Measurements from ENCODE around the gene UQCRH.

The UQCRH gene

GRCh38 chr1:46284597-46285564, 18.6 kb upstream of the UQCRH start:
- no peaks in the 10 kb centered on the region for H3K27me3 Mint-ChIP-seq (ENCODE audit: low read depth)
- no peaks in the 10 kb centered on the region for H3K9me3 Mint-ChIP-seq
- H3K36me3 Mint-ChIP-seq (ENCODE audit: low read depth): peaks cover 46% of the 10 kb centered on the region
- H3K27ac Mint-ChIP-seq: no peak overlapping the region
- H3K4me1 Mint-ChIP-seq (ENCODE audit: low read depth): peaks cover 20% of the 10 kb centered on the region
- DNase-seq (ENCODE audit: low spot score): no peak
- H3K4me3 Mint-ChIP-seq: no peak overlapping the region

DNA sequence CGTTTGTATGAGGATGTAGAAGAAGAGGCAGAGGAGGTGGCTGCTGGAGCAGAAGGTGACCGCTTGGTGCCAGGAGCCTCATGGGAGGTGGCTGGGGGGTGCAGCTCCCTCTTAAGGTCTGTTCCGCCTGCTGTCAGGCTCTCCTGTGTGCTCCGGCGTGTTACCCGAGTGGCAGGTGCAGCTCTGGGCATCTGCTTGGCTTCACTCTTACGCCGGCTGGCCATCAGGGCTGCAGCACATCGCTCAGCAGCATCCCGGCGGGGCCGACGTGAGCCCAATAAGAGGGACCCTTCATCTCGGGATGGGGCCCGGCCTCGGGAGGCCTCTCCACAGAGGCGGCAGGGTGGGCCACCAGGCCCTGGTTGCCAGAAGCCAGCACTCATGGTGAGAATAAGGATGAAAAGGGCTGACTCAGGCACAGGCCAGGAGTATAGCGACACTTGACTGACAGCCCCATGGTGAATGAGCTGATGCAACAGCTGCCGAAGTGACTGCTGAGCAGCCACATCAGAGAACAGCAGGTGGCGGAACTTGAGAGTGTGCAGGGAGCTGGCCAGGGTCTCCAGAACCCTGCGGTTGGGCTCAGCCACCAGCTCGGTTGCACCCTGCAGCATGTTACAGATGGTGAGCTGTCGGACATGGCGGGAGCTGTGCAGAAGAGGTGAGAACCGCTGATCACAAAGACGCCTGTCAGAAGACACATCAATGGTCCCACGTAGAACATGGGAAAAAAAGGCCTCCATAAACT, 17.6 kb upstream of the UQCRH start:
- DNase-seq (ENCODE audit: low spot score): peak; percentile 14
- Mint-ChIP-seq H3K9me3 (no peaks in the 10 kb centered on the region), H3K27ac (peak overlapping the region; percentile 62), H3K27me3 (ENCODE audit: low read depth) (no peaks in the 10 kb centered on the region), H3K4me3 (no peak overlapping the region), H3K4me1 (ENCODE audit: low read depth) (peaks cover 20% of the 10 kb centered on the region), H3K36me3 (ENCODE audit: low read depth) (peaks cover 46% of the 10 kb centered on the region)

- Mint-ChIP-seq H3K9me3 (no peaks in the 10 kb centered on the region), H3K36me3 (ENCODE audit: low read depth) (peaks cover 32% of the 10 kb centered on the region), H3K27ac (peak overlapping the region; percentile 0), H3K4me1 (ENCODE audit: low read depth) (peaks cover 20% of the 10 kb centered on the region), H3K4me3 (no peak overlapping the region), H3K27me3 (ENCODE audit: low read depth) (no peaks in the 10 kb centered on the region)
- DNase-seq (ENCODE audit: low spot score): no peak
Measured at GRCh38 chr1:46288485-46289133, 14.9 kb upstream of the UQCRH start.

GRCh38 chr1:46289134-46289494, 14.4 kb upstream of the UQCRH start:
- no peaks in the 10 kb centered on the region for H3K9me3 Mint-ChIP-seq
- peaks cover 18% of the 10 kb centered on the region for H3K4me1 Mint-ChIP-seq (ENCODE audit: low read depth)
- H3K27ac Mint-ChIP-seq: peak overlapping the region; percentile 0
- H3K27me3 Mint-ChIP-seq (ENCODE audit: low read depth): no peaks in the 10 kb centered on the region
- no peak for DNase-seq (ENCODE audit: low spot score)
- peaks cover 29% of the 10 kb centered on the region for H3K36me3 Mint-ChIP-seq (ENCODE audit: low read depth)
- no peak overlapping the region for H3K4me3 Mint-ChIP-seq

- peaks cover 24% of the 10 kb centered on the region for H3K36me3 Mint-ChIP-seq (ENCODE audit: low read depth)
- H3K9me3 Mint-ChIP-seq: no peaks in the 10 kb centered on the region
- no peak for DNase-seq (ENCODE audit: low spot score)
- H3K4me1 Mint-ChIP-seq (ENCODE audit: low read depth): peaks cover 18% of the 10 kb centered on the region
- H3K27ac Mint-ChIP-seq: no peak overlapping the region
- H3K27me3 Mint-ChIP-seq (ENCODE audit: low read depth): no peaks in the 10 kb centered on the region
- H3K4me3 Mint-ChIP-seq: no peak overlapping the region
Measured at GRCh38 chr1:46289976-46290375, 13.5 kb upstream of the UQCRH start.

- H3K27me3 Mint-ChIP-seq (ENCODE audit: low read depth): no peaks in the 10 kb centered on the region
- no peak for DNase-seq (ENCODE audit: low spot score)
- H3K4me1 Mint-ChIP-seq (ENCODE audit: low read depth): peaks cover 9% of the 10 kb centered on the region
- no peaks in the 10 kb centered on the region for H3K9me3 Mint-ChIP-seq
- H3K4me3 Mint-ChIP-seq: no peak overlapping the region
- peaks cover 35% of the 10 kb centered on the region for H3K36me3 Mint-ChIP-seq (ENCODE audit: low read depth)
- no peak overlapping the region for H3K27ac Mint-ChIP-seq
Measured at GRCh38 chr1:46295306-46295705, 8.2 kb upstream of the UQCRH start.

GRCh38 chr1:46298387-46298786, 5.1 kb upstream of the UQCRH start:
- Mint-ChIP-seq H3K27ac (no peak overlapping the region), H3K27me3 (ENCODE audit: low read depth) (no peaks in the 10 kb centered on the region), H3K36me3 (ENCODE audit: low read depth) (peaks cover 38% of the 10 kb centered on the region), H3K4me1 (ENCODE audit: low read depth) (peaks cover 22% of the 10 kb centered on the region), H3K9me3 (no peaks in the 10 kb centered on the region), H3K4me3 (no peak overlapping the region)
- no peak for DNase-seq (ENCODE audit: low spot score)

DNA sequence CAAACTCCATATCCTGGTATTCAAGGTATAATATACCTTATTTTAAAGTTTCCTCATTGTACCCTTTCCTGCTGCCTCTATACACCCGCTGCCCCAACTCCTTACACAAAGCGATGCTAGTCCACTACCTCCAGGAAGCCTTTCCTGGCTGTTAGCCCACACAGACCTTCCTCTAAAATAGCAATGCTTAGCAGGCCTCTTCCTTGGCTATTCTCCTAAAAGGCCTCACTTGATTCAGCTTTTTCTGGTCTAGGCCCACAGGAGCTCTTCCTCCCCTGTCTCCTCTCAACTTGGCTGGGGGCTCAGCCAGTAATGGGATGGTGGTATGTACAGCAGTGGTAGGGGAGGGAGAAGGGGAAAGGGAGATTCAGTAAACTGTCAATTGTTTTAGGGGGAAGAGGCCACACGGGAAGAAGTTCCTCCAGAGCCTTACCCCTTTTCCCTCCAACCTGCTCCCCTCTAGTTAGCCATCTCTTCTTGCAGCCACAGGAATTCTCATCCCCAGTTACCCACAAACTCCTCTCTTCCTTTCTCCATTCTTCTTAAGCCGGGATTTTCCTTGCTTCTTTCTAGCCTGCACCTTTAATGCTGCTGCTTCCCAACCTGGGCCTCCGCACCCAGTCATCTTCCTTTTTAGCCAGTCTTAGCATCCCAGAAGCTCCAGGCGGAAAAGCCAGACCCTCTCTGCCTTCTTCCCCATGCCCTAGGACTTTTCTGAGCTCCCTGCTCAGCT, 2.7 kb upstream of the UQCRH start:
- Mint-ChIP-seq H3K27ac (peak overlapping the region; percentile 97), H3K9me3 (no peaks in the 10 kb centered on the region), H3K36me3 (ENCODE audit: low read depth) (peaks cover 37% of the 10 kb centered on the region), H3K27me3 (ENCODE audit: low read depth) (no peaks in the 10 kb centered on the region), H3K4me3 (peak overlapping the region; percentile 97), H3K4me1 (ENCODE audit: low read depth) (peaks cover 30% of the 10 kb centered on the region)
- DNase-seq (ENCODE audit: low spot score): no peak

DNA sequence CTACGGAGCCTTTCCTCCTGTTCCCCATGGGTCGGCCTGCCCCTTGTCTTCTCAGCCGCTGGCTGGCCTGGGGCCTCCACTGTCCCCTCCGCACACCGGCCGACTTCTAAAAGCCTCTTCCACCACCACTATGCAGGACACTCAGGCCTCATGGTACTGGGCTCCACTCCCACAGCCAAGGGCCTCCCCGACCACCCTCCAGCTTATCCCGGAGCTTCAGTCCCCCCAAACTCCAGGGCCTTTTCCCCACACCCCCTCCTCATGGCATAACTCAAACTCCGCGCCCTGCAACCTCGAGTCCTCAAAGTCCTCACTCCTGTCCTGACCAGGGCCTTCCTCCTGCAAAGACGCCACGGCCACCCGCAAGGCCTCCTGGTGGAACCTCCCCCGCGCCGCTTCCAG, 2.1 kb upstream of the UQCRH start:
- H3K9me3 Mint-ChIP-seq: no peaks in the 10 kb centered on the region
- peaks cover 35% of the 10 kb centered on the region for H3K36me3 Mint-ChIP-seq (ENCODE audit: low read depth)
- H3K4me3 Mint-ChIP-seq: peak overlapping the region; percentile 97
- peak overlapping the region; percentile 97 for H3K27ac Mint-ChIP-seq
- peaks cover 34% of the 10 kb centered on the region for H3K4me1 Mint-ChIP-seq (ENCODE audit: low read depth)
- no peak for DNase-seq (ENCODE audit: low spot score)
- H3K27me3 Mint-ChIP-seq (ENCODE audit: low read depth): no peaks in the 10 kb centered on the region

DNA sequence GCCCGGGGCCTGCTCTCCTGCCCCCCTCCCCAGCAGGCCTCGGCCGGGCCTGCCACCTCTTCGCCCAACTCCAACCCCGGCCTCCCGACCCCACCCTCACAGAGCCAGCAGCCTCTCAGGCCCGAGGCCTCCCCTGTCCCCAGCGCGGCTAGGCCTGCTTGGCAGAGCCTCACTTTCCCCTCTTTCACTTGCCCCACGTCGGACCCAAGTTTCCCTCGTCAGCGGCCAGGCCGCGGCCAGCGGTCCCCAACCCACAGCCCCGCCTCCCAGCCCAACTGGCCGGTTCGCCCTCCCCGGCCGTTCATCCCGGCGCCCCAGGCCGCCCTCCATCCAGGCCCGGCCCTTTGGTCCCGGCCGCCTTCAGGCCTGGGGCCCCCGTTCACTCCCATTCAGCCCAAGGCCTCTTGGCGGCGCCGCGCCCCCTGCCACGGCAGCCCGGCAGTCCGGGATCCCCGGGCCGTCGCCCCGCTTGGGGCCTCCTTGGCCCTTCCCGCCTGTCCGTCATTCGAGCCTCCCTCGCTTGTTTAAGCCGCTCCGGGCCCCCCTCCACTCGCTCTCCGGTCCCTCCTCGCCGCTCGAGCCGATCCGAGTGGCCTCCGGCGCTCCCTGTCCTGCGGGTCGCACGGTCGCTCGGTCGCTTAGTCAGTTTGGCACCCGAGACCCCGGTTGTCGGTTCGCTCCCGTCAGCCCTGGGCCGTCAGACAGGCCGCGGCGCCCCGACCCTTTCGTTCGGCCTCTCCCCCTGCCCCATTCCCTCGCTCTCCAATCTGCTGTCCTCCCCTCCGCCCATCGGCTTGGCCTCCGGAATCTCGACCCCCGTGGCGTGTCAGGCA, 1.5 kb upstream of the UQCRH start:
- DNase-seq (ENCODE audit: low spot score): peak; percentile 57
- no peaks in the 10 kb centered on the region for H3K27me3 Mint-ChIP-seq (ENCODE audit: low read depth)
- peak overlapping the region; percentile 97 for H3K4me3 Mint-ChIP-seq
- H3K4me1 Mint-ChIP-seq (ENCODE audit: low read depth): peaks cover 37% of the 10 kb centered on the region
- H3K9me3 Mint-ChIP-seq: no peaks in the 10 kb centered on the region
- peaks cover 29% of the 10 kb centered on the region for H3K36me3 Mint-ChIP-seq (ENCODE audit: low read depth)
- peak overlapping the region; percentile 97 for H3K27ac Mint-ChIP-seq

DNA sequence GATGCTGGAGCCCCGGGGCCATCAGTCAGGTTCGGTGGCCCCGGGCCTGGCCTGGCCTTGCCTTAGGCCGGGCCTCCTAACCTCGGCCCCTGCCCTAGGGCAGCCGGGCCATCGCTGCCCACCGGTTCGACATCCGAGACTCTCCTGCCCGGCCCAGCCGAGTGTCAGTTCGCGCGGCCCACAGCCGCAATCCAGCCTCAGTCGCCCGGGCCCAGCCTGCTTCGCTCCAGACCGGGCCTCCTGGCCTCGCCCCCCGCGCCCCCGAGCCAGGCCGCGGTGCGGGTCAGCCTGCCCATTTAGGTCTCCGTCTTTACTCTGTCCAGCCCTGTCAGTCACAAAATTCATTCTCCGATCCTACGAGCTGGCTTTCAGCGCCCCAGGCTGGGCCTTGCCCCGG, 859 bp upstream of the UQCRH start:
- no peaks in the 10 kb centered on the region for H3K9me3 Mint-ChIP-seq
- peaks cover 29% of the 10 kb centered on the region for H3K36me3 Mint-ChIP-seq (ENCODE audit: low read depth)
- peak overlapping the region; percentile 97 for H3K4me3 Mint-ChIP-seq
- peak overlapping the region; percentile 97 for H3K27ac Mint-ChIP-seq
- peaks cover 43% of the 10 kb centered on the region for H3K4me1 Mint-ChIP-seq (ENCODE audit: low read depth)
- no peaks in the 10 kb centered on the region for H3K27me3 Mint-ChIP-seq (ENCODE audit: low read depth)
- DNase-seq (ENCODE audit: low spot score): peak; percentile 39

GRCh38 chr1:46303872-46304326, 401 bp downstream of the UQCRH start:
- H3K27ac Mint-ChIP-seq: peak overlapping the region; percentile 97
- peak overlapping the region; percentile 97 for H3K4me3 Mint-ChIP-seq
- H3K9me3 Mint-ChIP-seq: no peaks in the 10 kb centered on the region
- no peak for DNase-seq (ENCODE audit: low spot score)
- H3K27me3 Mint-ChIP-seq (ENCODE audit: low read depth): no peaks in the 10 kb centered on the region
- peaks cover 31% of the 10 kb centered on the region for H3K36me3 Mint-ChIP-seq (ENCODE audit: low read depth)
- H3K4me1 Mint-ChIP-seq (ENCODE audit: low read depth): peaks cover 40% of the 10 kb centered on the region

DNA sequence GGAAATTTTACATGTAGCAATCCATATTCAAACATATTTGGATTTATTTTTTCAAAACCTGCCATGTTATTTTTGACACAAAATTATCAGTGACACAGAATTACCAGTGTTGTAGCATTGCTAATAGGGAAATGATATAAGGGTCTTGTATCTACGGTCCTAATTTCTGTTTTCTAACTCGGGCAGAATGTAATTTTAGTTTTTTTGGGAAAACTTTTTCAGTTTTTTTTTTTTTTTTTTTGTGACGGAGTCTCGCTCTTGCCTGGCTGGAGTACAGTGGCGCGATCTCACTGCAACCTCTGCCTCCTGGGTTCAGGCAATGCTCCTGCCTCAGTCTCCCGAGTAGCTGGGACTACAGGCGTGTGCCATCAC, 2.6 kb downstream of the UQCRH start:
- no peak for DNase-seq (ENCODE audit: low spot score)
- Mint-ChIP-seq H3K4me1 (ENCODE audit: low read depth) (peaks cover 32% of the 10 kb centered on the region), H3K36me3 (ENCODE audit: low read depth) (peaks cover 45% of the 10 kb centered on the region), H3K4me3 (peak overlapping the region; percentile 55), H3K27ac (no peak overlapping the region), H3K27me3 (ENCODE audit: low read depth) (no peaks in the 10 kb centered on the region), H3K9me3 (no peaks in the 10 kb centered on the region)
